Renal cortex interstitium (tissue), 11 donors: ENCODE measurements around the gene PRXL2B. TPM values are rescaled to one million over a fixed set of nuclear protein-coding genes. Genes with fewer than 3 reads are reported as not detected.

Experiments
- DNase-seq, 11 donors: peaks; one replicate each; pipeline ENCODE4 v3.0.0-alpha.2; 2013; ENCODE audit warnings: low read depth in 9 of 11, low spot score in 4 of 11; ENCODE audit errors: extremely low read depth in 1 of 11
- polyA plus RNA-seq, 3 donors: library from polyadenylated mRNA; unstranded; fragments of 120-200 nt; gene quantifications; one replicate each; pipeline ENCODE4 v1.2.1, GENCODE V29; 2013; ENCODE audit not compliant: insufficient read length in 3 of 3

The PRXL2B gene
- polyA plus RNA-seq, 3 donors, result 36.1 to 45.8 (median 43.5) TPM

DNA sequence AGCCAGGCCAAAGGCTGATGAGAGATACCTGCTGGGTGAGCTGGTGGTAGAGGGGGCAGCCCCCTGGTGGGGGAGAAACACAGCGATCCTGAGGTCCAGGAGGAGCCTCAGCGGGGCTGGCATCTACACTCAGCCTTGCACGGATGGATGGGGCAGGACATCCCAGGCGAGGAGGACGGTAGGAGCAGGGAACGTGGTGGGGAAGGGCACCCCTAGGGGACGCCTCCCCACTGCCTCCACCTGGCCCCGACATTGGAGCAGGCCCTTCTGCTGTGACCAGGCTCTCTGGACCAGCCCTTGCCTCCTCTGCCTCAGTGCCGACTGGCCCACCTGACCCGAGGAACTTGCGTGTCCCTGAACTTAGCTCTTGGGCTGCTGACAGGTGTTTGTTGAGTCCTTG lies 52.6 kb downstream of the PRXL2B start:
- no peak for DNase-seq

DNA sequence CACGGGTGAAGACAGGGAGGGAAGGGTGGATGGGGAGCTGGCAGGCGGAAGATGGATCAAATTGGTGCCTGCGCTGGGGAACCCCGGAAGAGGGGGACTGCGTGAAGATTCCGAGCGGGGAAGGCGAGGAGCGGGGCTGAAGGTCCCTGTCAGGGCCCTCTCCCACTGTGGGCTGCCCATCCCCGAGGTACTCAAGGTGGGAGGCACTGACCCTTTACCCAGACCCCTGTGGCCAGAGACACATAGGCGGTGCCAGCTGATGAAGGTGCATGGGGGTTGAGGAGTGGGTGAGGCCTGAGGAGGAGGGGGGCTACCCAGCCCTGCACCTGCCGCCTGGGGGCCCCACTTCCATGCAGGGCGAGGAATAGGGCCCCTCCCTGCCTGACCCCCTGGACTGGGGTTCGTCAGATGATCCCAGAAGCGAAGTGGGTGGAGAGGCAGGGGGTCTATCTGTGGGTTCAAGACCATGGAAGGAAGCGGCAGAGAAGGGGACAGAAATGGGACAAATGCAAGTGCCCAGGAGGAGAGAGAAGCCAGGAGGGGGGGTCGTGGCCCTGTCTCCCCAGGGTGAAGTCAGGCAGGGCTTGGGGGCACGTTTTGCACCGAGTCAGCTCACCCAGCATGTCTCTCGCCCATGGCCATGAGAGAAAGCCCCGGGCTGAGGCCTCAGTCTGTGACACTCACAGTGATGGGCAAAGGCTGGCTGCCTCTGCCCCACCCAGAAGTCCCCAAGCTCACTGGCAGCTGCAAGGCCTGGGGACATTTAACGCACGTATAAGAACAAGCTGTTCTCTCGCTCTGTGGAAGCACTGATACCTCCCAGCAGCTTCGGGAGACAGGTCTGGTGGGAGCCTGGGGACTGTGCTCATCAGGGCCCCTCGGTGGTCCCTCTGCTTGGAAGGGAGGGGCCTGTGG lies 53.3 kb downstream of the PRXL2B start:
- no peak for DNase-seq

DNA sequence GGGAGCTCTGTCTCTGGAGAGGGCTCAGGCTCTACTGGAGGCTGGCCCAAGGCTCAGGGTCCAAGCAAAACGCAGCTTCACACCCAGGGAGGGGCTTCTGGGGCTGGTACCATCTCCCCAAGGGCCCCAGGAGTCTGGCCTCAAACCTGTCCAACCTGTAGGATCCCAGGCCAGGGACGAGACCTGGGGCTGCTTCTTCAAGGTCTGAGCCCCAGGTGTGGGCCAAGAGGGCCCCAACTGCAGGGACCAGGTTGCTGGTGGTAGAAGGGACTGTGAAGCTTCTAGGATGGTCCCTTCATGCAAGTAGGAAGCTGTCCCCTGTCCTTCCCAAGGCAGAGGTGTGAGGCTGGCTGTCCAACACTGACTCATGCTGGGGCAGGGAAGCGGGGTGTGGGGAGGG lies 54.0 kb downstream of the PRXL2B start:
- DNase-seq, result no peak

Other genes starting within 250 kb of the PRXL2B start
- gene MORN1, start 195.2 kb upstream of the PRXL2B start, polyA plus RNA-seq, result 10 to 100 TPM; 11.8 to 19.5 (median 15.5) TPM
- gene RER1, start 194.9 kb upstream of the PRXL2B start, polyA plus RNA-seq, result 100 to 1,000 TPM; 116 to 126 (median 119) TPM
- 10 to 100 TPM; 21.4 to 26.8 (median 26.6) TPM for gene PEX10, start 174.2 kb upstream of the PRXL2B start, polyA plus RNA-seq
- gene PLCH2, start 110.5 kb upstream of the PRXL2B start, polyA plus RNA-seq, result 1 to 10 TPM in 2 of 3 donors, under 1 TPM in 1; 0.62 to 1.4 (median 1.3) TPM
- 10 to 100 TPM; 23.1 to 29.7 (median 29.2) TPM for gene PANK4, start 60.2 kb upstream of the PRXL2B start, polyA plus RNA-seq
- under 1 TPM; 0.14 to 0.79 (median 0.76) TPM for gene HES5, start 56.5 kb upstream of the PRXL2B start, polyA plus RNA-seq
- 10 to 100 TPM; 16.5 to 37.2 (median 20.9) TPM for gene TNFRSF14, start 30.4 kb upstream of the PRXL2B start, polyA plus RNA-seq
- 1 to 10 TPM; 1.9 to 2.9 (median 2.8) TPM for gene MMEL1, start 46.2 kb downstream of the PRXL2B start, polyA plus RNA-seq
- 1 to 10 TPM in 1 of 3 donors, under 1 TPM in 2; 0.90 to 2.1 (median 0.98) TPM for gene TTC34, start 214.9 kb downstream of the PRXL2B start, polyA plus RNA-seq